HCT116 (cell line): ENCODE data around the gene AGAP2. TPM values are rescaled to one million over a fixed set of nuclear protein-coding genes. Genes with fewer than 3 reads are reported as not detected.
A peak's percentile ranks its signal among the peaks of the same experiment; 100 is the strongest.

Experiments used
- ATAC-seq: fragments of 200-7000 bp; cut with Tn5 transposase; 2 replicates; pipeline ENCODE4 v1.9.1; 2020; ENCODE audit warnings: mild to moderate bottlenecking, moderate library complexity
- BruUV-seq: library from RNA; stranded (reverse); fragments of 400-500 nt; replicated peaks from 2 replicates; lab custom pipeline; 2021; lab: Mats Ljungman, UMichigan
- CTCF ChIA-PET: fragments of 300-600 bp; sonication (Branson Sonifier 250); formaldehyde crosslinking; loops from one replicate; lab custom pipeline; 2021; ENCODE audit warnings: antibody characterized with exemption; lab: Charles Lee
- POLR2A ChIA-PET: fragments of 300-600, 350-600 bp; sonication (Branson Sonifier 250); formaldehyde crosslinking; loops from one replicate; lab custom pipeline; 2021; ENCODE audit warnings: antibody characterized with exemption; lab: Charles Lee
- RAD21 ChIA-PET, 2 experiments: fragments of 300-600 bp; sonication (Branson Sonifier 250); formaldehyde crosslinking; loops; one replicate each; lab custom pipeline; 2023; ENCODE audit warnings: low total read pairs in 2 of 2; ENCODE audit not compliant: uncharacterized antibody in 2 of 2, unreplicated experiment in 2 of 2, low non-redundant PET in 1 of 2; lab: Charles Lee
- DNase-seq: peaks from one replicate; pipeline ENCODE4 v3.0.0-alpha.2; 2010; ENCODE audit warnings: low read depth, low spot score
- H2AFZ ChIP-seq: fragments of 200-600 bp; shearing (Covaris generic), sonication (generic); 2 replicates; pipeline ENCODE4 v1.6.1; 2017; ENCODE audit warnings: low read depth, mixed run types, mixed read lengths, antibody characterized with exemption, low read length; ENCODE audit not compliant: poor library complexity, severe bottlenecking
- H3K27ac ChIP-seq: 2 replicates; pipeline ENCODE4 v1.5.1; 2012; ENCODE audit warnings: low read depth, low read length
- H3K27me3 ChIP-seq: fragments of 200-600 bp; sonication (generic); 2 replicates; pipeline ENCODE4 v1.6.1; 2016; ENCODE audit warnings: mixed run types, low read length, mixed read lengths; ENCODE audit not compliant: insufficient read depth
- H3K36me3 ChIP-seq, 2 experiments: fragments of 200-500 bp in 1 of 2; fragments of 200-600 bp in 1 of 2; sonication (Bioruptor generic) in 1 of 2; sonication (generic) in 1 of 2; 2 replicates each; pipeline versions ENCODE4 v1.5.1 to v1.6.1; 2014 to 2016; ENCODE audit warnings: low read length in 2 of 2, inconsistent platforms in 1 of 2, mixed read lengths in 1 of 2, mixed run types in 1 of 2; ENCODE audit not compliant: insufficient read depth in 2 of 2, control insufficient read depth in 1 of 2
- H3K4me1 ChIP-seq, 2 experiments: fragments of 200-600 bp in 1 of 2; sonication (generic) in 1 of 2; 2 replicates each; pipeline versions ENCODE4 v1.5.1 to v1.6.1; 2012 to 2017; ENCODE audit warnings: low read length in 2 of 2, inconsistent platforms in 1 of 2, mild to moderate bottlenecking in 1 of 2, mixed read lengths in 1 of 2, mixed run types in 1 of 2, moderate library complexity in 1 of 2; ENCODE audit not compliant: insufficient read depth in 2 of 2, control insufficient read depth in 1 of 2
- H3K4me2 ChIP-seq: fragments of 200-600 bp; sonication (generic); 2 replicates; pipeline ENCODE4 v1.6.1; 2017; ENCODE audit warnings: mixed run types, low read length, mixed read lengths
- H3K4me3 ChIP-seq, 2 experiments: fragments of 200-600 bp in 1 of 2; sonication (generic) in 1 of 2; replicated peaks in 1 of 2; 2 replicates each; pipeline ENCODE4 v1.5.1; 2011 to 2016; ENCODE audit warnings: low read length in 2 of 2, control low read depth in 1 of 2, low read depth in 1 of 2, mild to moderate bottlenecking in 1 of 2, mixed read lengths in 1 of 2, mixed run types in 1 of 2
- H3K79me2 ChIP-seq: fragments of 200-600 bp; sonication (generic); 2 replicates; pipeline ENCODE4 v1.6.1; 2017; ENCODE audit warnings: mild to moderate bottlenecking, mixed run types, low read length, moderate library complexity, mixed read lengths; ENCODE audit not compliant: insufficient read depth
- H3K9ac ChIP-seq: fragments of 200-600 bp; sonication (generic); 2 replicates; pipeline ENCODE4 v1.6.1; 2016; ENCODE audit warnings: low read length, mixed read lengths
- H3K9me2 ChIP-seq: fragments of 200-600 bp; sonication (generic), shearing (Covaris generic); 2 replicates; pipeline ENCODE4 v1.6.1; 2017; ENCODE audit warnings: mixed run types, mild to moderate bottlenecking, moderate library complexity; ENCODE audit not compliant: insufficient read depth
- H3K9me3 ChIP-seq, 2 experiments: fragments of 200-500 bp in 1 of 2; fragments of 200-600 bp in 1 of 2; sonication (Bioruptor generic) in 1 of 2; sonication (generic) in 1 of 2; 2 replicates each; pipeline ENCODE4 v1.6.1; 2014 to 2017; ENCODE audit warnings: low read length in 2 of 2, mixed read lengths in 2 of 2, inconsistent platforms in 1 of 2, low read depth in 1 of 2, mild to moderate bottlenecking in 1 of 2, mixed run types in 1 of 2, moderate library complexity in 1 of 2; ENCODE audit not compliant: control insufficient read depth in 1 of 2, insufficient read depth in 1 of 2
- H4K20me1 ChIP-seq: fragments of 200-600 bp; sonication (generic), shearing (Covaris generic); 2 replicates; pipeline ENCODE4 v1.6.1; 2017; ENCODE audit warnings: mixed run types, mild to moderate bottlenecking, moderate library complexity; ENCODE audit not compliant: insufficient read depth
- CBX3 ChIP-seq: IDR thresholded peaks from 2 replicates; pipeline ENCODE4 v1.6.1; 2012; ENCODE audit warnings: low read depth
- CTCF ChIP-seq, 3 experiments: fragments of 200-600 bp in 1 of 3; sonication (generic) in 1 of 3; IDR thresholded peaks in 2 of 3; conservative IDR thresholded peaks in 1 of 3; 2 replicates each; pipeline ENCODE4 v1.5.1; 2012 to 2017; ENCODE audit warnings: low read depth in 2 of 3, low read length in 2 of 3, antibody characterized with exemption in 1 of 3, borderline replicate concordance in 1 of 3, control low read depth in 1 of 3, mild to moderate bottlenecking in 1 of 3, mixed read lengths in 1 of 3, mixed run types in 1 of 3, moderate library complexity in 1 of 3; ENCODE audit not compliant: insufficient read depth in 1 of 3
- EZH2 ChIP-seq: fragments of 200-600 bp; sonication (generic); IDR thresholded peaks from 2 replicates; pipeline ENCODE4 v1.6.1; 2017; ENCODE audit warnings: antibody characterized with exemption, mixed run types
- POLR2A ChIP-seq: IDR thresholded peaks from 2 replicates; pipeline ENCODE4 v1.7.0; 2011; ENCODE audit warnings: borderline replicate concordance; ENCODE audit not compliant: insufficient read depth, insufficient read length; ENCODE audit errors: extremely low read depth
- POLR2AphosphoS5 ChIP-seq: IDR thresholded peaks from 2 replicates; pipeline ENCODE4 v1.6.1; 2011; ENCODE audit warnings: mild to moderate bottlenecking, low read depth, low read length, moderate library complexity
- SP1 ChIP-seq: IDR thresholded peaks from 2 replicates; pipeline ENCODE4 v1.6.1; 2012; ENCODE audit warnings: low read depth
- ZNF274 ChIP-seq: fragments of 200-500 bp; sonication (Bioruptor generic); IDR thresholded peaks from 2 replicates; pipeline ENCODE4 v1.6.1; 2014; ENCODE audit warnings: mild to moderate bottlenecking, low read depth, low read length, inconsistent platforms
- intact Hi-C: fragments of 100-400 bp; cut with micrococcal nuclease; formaldehyde crosslinking; loops from 2 replicates; pipeline ENCODE4 v1.10.0; 2022
- total RNA-seq: library from RNA; stranded (reverse); gene quantifications from one replicate; pipeline ENCODE4 v1.2.1, GENCODE V29; 2021; ENCODE audit not compliant: unreplicated experiment

Gene AGAP2
- total RNA-seq, 1 experiment from 2014 or later, result 15.8 TPM

- Histone ChIP-seq H3K27me3 (no peaks in the 10 kb centered on the region), H4K20me1 (no peaks in the 10 kb centered on the region), H2AFZ (no peak overlapping the region), H3K27ac (no peak overlapping the region), H3K4me1 (peaks cover 2 to 3% of the 10 kb centered on the region in 2 experiments; a peak in 2 of 4 replicates), H3K9me3 (no peaks in the 10 kb centered on the region), H3K36me3 (peaks cover 3 to 15% of the 10 kb centered on the region in 2 experiments; a peak in 3 of 4 replicates), H3K4me3 (no peak overlapping the region), H3K9me2 (no peaks in the 10 kb centered on the region), H3K9ac (no peak overlapping the region), H3K4me2 (no peak overlapping the region), H3K79me2 (no peaks in the 10 kb centered on the region)
- RAD21 ChIA-PET, result no interaction called here
- CTCF ChIA-PET, result interaction anchor here (1.1 kb wide), 1 partner anchor 8 kb away, joined by 3 read pairs; no protein-coding TSS in a partner anchor
- TF ChIP-seq ZNF274, result no peak
- no peak for TF ChIP-seq CBX3
- TF ChIP-seq SP1, result no peak
- no peak for TF ChIP-seq EZH2
- no peak for TF ChIP-seq CTCF (IDR thresholded peaks at IDR 0.05 in 2 of 3, conservative IDR thresholded peaks at IDR 0.05 in 1 of 3; ENCODE audit: borderline replicate concordance in 1 of 3, insufficient read depth in 1 of 3, low read depth in 2 of 3, low read length in 2 of 3)
- TF ChIP-seq POLR2A, result no peak
- no peak for TF ChIP-seq POLR2AphosphoS5
- POLR2A ChIA-PET, result no interaction called here
- ATAC-seq (no peak), DNase-seq (no peak)
- BruUV-seq, result TSS peak; percentile 77
- intact Hi-C loops, result no loop called here
Observed at GRCh38 chr12:57720606-57721595, 17.6 kb downstream of the AGAP2 start.
